Neural progenitor cell (in vitro differentiated cells): ENCODE results near the gene F13B.

Experiments
- CTCF ChIP-seq: fragments of 200-600 bp; sonication (generic); IDR thresholded peaks from 2 replicates; pipeline ENCODE4 v1.5.1; 2017; ENCODE audit warnings: antibody characterized with exemption, mild to moderate bottlenecking
- EZH2phosphoT487 ChIP-seq: fragments of 200-600 bp; sonication (generic); IDR thresholded peaks from 2 replicates; pipeline ENCODE4 v1.6.1; 2017; ENCODE audit warnings: antibody characterized with exemption

- no peak for TF ChIP-seq CTCF
- no peak for TF ChIP-seq EZH2phosphoT487
Observed at GRCh38 chr1:196997423-196997822, 69.6 kb downstream of the F13B start.
